H1 (cell line): Measurements from ENCODE around the gene TRIM23.

Source experiments
- CHD2 ChIP-seq: IDR thresholded peaks from 2 replicates; pipeline ENCODE4 v1.6.1; 2012; ENCODE audit warnings: low read length, improper control_type of control experiment
- CTCF ChIP-seq, 3 experiments: IDR thresholded peaks; 1 replicate in 2 of 3; 2 replicates in 1 of 3; pipeline versions ENCODE4 v1.5.1 to v1.6.1; 2011; ENCODE audit warnings: low read length in 3 of 3, mild to moderate bottlenecking in 3 of 3, inconsistent platforms in 2 of 3, low read depth in 1 of 3, moderate library complexity in 1 of 3; ENCODE audit not compliant: insufficient read depth in 1 of 3; ENCODE audit errors: control extremely low read depth in 1 of 3
- EZH2 ChIP-seq: fragments of 200-600 bp; sonication (generic); IDR thresholded peaks from 2 replicates; pipeline ENCODE4 v1.7.1; 2012; ENCODE audit warnings: low read depth, mild to moderate bottlenecking, moderate library complexity, low read length, inconsistent platforms; ENCODE audit not compliant: severe bottlenecking
- POLR2A ChIP-seq, 2 experiments: IDR thresholded peaks; 1 replicate in 1 of 2; 2 replicates in 1 of 2; pipeline ENCODE4 v1.6.1; 2011; ENCODE audit warnings: low read depth in 2 of 2, low read length in 2 of 2, mild to moderate bottlenecking in 2 of 2; ENCODE audit errors: control extremely low read depth in 1 of 2
- RNF2 ChIP-seq: fragments of 200-900, 300-1000 bp; sonication (generic); IDR thresholded peaks from 2 replicates; pipeline ENCODE4 v1.7.1; 2016; ENCODE audit warnings: borderline replicate concordance, low read depth, mild to moderate bottlenecking, antibody characterized with exemption, low read length; ENCODE audit not compliant: poor library complexity, severe bottlenecking; ENCODE audit errors: missing control alignments
- SRF ChIP-seq: IDR thresholded peaks from 2 replicates; pipeline ENCODE4 v1.6.1; 2011; ENCODE audit warnings: mild to moderate bottlenecking, low read depth, low read length, moderate library complexity

- no peak for TF ChIP-seq EZH2
- no peak for TF ChIP-seq CTCF (IDR thresholded peaks at IDR 0.05; ENCODE audit: control extremely low read depth in 1 of 3, insufficient read depth in 1 of 3, low read depth in 1 of 3, low read length in 3 of 3)
- TF ChIP-seq POLR2A (IDR thresholded peaks at IDR 0.05; ENCODE audit: control extremely low read depth in 1 of 2, low read depth in 2 of 2, low read length in 2 of 2) = no peak
- no peak for TF ChIP-seq CHD2
- TF ChIP-seq SRF = no peak
- no peak for TF ChIP-seq RNF2
Measured at GRCh38 chr5:65588694-65589093, 35.4 kb downstream of the TRIM23 start.
